GM19025 (cell line): ENCODE results near the gene CCSAP.
"Not testable (repeated sequence)": the region's sequence is repeated elsewhere in the genome, so short reads cannot be mapped to it uniquely, and the experiment has no call there.

Experiments used
- ATAC-seq: cut with Tn5 transposase; IDR thresholded peaks from one replicate; pipeline ENCODE4 v1.9.1; 2021; ENCODE audit warnings: mild to moderate bottlenecking, low read depth, moderate library complexity; ENCODE audit not compliant: unreplicated experiment

Gene CCSAP

DNA sequence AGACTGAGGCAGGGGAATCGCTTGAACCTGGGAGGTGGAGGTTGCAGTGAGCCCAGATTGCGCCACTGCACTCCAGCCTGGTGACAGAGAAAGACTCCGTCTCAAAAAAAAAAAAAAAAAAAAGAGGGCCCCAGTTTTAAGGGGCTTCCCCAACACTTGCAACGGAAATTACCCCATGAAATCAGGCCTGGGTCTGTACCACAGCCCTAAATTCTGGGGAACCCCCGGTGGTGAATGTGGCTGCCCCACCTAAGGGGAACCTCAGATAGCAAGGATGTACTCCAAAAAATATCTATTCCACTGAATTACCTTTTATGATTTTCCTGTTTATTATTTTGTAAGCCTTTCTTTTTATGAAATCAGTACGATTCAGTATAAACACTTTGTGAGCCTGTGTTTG lies 15.1 kb downstream of the CCSAP start:
- not testable (repeated sequence) for ATAC-seq

DNA sequence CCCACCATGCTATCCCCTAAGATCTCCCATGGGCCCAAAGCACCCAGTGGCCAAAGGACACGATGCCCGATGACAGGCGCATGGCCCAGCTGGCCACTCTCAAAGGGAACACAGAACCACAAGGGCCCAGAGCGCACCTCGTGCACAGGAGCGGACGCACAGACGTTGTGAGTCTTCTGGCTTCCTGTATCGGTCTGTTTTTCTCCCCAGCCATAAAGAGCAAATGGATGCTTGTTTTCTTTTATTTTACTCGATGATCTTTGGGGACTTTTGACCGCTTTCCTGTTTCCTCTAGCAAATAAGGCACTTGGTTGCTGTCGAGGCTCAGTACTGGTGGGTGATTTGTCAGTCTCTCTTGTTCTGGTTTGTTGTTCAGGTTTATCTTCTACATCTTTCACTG lies 16.2 kb downstream of the CCSAP start:
- ATAC-seq: no peak

DNA sequence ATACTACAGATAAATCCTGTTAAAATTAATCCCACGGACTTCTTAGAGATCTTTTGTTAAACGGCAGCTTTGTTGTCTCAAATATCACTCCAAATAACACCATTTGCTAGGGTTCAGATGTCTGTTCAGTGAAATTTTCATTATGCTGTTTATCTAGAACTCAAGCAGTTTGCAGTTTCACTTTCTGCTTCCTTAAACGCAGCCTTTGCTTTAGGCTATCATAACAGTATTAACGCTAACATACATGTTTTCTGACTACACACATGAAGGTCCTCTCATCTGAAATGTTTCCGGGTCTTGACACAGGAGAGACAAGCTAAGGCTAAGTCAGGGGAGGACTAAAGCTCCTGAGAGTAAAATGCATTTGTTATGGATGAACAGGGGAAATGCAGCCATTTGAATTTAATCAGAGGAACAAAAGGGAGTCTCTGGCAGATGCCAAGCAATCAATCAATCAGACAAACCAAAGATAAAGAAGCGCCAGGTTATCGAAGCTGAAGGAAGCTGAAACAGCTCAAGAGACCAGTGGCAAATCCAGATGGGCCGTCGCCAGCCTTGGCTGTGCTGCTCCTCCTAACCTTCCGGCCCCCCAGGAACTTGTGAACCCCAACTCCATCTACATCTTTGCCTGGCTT lies 16.9 kb downstream of the CCSAP start:
- ATAC-seq: no peak

DNA sequence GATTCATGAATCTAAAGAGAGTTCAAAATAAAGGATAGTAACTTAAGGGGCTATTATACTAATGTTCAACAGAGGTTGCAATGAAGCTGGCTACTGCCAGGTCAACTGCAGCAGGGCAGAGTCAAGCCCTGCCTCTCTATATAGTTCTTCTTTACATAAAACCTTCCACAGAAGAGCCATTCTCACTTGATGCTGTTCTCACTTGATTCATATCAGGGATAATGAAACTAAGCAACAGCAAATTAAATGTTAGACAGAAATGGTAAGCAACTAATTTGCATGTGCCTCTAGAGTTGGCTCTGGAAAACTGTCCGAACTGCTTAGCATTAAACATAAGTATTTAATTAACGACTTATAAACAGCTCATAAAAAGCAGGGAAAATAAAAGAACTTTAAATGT lies 17.4 kb downstream of the CCSAP start:
- no peak for ATAC-seq

DNA sequence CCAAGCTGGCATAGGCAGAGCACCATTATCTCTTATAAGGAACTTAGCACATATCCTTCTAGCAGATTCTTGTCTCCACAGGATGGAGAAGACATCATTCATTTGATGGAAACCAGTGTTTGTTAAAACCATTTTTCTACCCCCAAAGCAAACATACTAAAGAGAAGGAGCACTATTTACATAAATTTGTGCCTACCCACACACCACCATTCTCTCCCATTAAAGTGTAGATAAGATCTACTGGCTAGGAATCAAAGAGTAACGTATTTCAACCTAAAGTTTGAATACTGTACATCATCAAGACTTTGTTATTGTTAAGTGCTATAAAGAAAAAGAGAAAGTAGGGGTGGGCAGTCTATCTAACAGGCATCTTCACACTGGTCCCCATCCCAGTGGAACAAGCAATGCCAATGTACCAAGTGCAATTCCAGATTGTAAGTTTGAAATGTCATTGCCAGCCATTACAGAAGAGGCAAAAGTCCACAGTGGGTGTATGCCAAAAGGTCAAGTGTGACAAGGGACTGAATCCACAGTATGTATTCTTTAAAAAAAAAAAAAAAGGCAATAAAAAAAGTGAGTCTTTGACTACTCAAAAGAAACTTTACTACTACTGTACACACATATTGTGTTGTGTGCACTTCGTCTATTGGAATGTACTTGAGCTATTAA lies 18.8 kb downstream of the CCSAP start:
- ATAC-seq: no peak

DNA sequence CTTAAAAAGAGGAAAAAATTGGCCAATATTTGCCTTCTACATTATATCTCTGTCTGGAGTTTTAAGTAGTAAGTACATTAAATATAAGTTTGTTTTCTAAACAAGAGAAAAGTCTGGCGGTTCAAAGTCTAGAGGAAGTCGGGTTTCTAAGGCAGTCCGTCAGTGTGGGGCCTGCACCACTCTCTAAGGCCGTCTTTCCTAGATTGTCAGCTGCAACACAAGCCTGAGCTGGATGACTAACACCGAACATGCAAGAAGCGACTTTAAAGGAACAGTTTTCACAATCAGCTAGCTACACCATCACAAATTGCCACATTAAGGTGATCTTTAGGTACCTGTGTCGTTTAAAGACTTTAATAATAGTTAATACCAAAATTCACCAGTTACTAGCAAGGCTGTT lies 19.6 kb downstream of the CCSAP start:
- no peak for ATAC-seq

DNA sequence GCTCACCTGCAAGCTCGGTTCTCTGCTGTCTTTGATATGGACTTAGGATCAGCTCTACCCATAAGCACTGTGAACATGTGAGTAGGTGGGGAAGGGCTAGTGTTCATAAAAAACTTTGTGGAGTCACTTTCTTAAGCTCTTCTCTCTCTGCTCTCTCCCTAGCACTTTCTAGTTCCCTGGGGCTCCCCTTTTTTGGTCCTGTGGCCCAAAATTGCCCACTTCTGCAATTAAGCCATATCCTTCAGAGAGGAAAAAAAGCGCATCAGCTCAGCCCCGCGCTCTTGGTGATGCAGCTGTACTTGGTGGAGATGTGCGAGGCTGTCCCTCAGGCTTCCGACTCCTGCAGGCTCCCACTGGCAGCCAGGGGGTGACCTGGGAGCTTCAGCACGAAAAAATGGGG lies 23.4 kb downstream of the CCSAP start:
- no peak for ATAC-seq

DNA sequence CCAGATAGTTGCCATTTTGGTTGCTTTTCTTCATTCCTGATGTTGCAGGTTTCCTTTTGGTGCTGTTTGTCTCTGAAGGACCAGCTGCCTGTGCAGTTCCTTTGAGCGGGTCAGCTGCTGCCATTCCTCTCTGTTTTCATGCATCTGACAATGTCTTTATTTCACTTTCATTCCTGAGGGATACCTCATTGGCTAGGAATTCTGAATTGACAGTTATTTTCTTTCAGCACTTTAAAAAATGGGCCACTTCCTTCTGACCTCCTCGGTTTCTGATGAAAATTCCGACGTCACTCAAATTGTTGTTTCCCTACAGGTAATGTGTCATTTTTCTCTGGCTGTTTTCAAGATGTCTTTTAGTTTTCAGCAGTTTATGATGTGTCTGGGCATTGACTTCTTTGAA lies 24.8 kb downstream of the CCSAP start:
- ATAC-seq: no peak

DNA sequence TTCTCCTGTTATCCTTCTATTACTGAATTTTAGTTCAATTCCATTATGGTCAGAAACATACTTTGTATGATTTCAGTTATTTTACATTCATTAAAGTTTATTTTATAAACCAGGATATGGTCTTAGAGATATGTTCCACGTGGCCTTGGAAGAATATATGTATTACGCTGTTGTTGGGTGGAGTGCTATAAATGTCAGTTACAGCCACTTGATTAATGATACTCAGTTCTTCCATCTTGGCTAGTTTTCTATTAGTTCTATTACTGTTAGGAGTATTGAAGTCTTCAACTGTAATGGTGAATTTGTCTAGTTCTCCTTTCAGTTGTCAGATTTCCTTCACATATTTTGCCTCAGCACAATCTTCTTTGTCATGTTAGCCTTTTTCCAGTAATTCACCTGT lies 26.7 kb downstream of the CCSAP start:
- ATAC-seq: no peak

DNA sequence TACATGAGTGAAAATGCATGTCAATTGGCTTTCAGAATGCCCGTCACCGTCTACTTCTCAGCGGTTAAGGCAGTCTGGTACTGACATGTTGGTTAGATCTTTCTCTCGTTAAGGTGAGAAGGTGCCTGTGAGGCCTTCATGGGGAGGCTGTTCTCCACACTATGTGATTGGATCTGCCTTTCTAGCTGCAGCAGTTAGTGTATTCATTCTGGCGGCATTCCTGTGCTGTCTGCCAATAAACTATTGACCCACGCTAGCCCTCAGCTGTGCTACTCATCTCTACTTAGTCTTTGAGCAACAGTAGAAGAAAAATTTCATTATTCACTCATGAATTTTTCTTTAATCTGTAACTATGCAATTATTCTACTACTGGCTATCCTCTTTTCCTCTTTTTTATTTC lies 32.0 kb downstream of the CCSAP start:
- no peak for ATAC-seq

DNA sequence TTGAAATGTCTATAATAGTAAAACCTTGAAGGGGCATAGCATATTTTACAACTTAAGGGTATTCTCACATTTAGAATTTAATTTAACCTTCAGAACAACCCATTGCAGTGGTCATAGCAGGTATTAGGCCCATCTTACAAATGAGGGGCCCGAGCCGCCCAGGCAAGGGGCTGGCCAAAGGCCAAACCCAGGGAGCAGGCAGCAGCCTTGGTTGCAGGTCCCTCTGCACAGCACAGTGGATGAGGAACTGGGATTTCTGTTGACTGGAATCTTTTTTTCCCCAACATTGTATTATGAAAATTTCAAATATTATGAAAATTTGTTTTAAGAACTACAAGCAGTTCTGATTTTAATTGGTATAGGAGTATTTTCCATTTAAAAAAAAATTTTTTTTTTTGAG lies 33.2 kb downstream of the CCSAP start:
- no peak for ATAC-seq

DNA sequence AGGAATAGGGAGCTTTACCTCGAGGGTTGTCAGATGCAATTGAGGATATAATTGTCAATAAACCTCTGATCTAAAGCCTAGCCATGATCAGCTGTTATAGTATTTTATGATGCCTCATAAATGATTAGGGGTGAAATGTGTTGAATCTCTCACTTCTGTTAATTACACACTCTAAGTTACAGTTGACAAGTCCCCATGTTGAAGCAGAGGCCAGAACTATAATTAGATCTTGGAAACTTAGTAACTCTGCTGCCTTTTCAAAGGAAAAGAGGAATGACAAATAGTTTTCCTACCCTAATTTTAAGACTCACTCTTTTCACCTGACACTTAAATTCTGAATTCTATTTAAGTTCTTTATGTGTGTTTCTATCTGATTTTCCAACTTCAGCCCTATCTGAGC lies 33.8 kb downstream of the CCSAP start:
- ATAC-seq: no peak

DNA sequence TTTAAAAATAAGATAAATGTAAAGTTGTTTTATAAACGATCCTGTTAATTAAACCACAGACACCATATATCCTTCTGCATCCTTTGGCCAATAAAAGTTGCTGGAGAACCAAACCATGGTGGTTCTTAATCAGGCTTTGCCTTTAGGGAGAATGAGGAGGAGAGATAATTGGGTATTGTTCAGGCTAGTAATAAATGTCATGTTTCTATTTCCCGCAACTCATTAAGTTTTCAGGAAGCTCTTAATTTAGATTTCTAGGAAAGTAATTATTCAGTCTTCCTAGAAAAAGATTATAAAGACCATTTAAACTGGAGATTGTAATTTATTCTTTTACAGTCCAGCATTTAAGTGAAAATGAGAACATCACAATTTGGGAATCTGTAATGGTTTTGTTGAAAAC lies 37.5 kb downstream of the CCSAP start:
- no peak for ATAC-seq

DNA sequence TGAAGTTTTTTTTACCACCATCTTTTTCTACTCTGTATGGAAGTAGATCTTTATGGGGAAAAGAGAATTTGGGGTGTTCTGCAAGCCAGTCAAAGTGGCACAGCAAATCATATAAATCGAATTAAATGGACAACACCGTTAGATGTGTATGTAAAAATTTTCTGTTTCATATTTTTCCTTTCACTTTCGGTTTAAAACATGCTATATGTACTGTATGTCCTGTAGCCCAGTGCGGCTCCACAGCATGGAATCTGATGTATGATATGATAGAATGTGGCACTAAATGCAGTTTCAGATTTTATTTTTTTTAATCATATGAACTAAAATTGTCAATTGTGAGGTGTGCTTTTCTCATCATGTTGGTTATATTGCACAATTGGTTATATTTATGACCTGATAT lies 39.0 kb downstream of the CCSAP start:
- no peak for ATAC-seq

DNA sequence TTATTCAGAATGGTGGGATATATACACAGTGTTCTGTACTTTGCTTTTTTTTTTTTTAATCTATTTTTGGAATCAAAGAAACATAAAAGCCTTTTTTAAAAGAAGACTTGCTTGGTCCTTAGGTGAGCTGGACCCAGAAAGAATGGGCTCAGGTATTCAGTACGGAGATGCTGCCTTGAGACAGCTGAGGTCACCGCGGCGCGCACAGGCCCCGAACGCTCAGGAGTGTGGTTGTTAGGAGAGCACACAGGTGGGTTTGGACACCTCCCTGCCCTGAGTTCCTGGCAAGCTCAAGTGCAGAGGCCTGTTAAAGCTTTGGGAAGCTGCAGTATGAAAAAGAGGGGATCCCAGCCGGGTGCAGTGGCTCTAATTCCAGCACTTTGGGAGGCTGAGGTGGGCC lies 40.1 kb downstream of the CCSAP start:
- no peak for ATAC-seq

DNA sequence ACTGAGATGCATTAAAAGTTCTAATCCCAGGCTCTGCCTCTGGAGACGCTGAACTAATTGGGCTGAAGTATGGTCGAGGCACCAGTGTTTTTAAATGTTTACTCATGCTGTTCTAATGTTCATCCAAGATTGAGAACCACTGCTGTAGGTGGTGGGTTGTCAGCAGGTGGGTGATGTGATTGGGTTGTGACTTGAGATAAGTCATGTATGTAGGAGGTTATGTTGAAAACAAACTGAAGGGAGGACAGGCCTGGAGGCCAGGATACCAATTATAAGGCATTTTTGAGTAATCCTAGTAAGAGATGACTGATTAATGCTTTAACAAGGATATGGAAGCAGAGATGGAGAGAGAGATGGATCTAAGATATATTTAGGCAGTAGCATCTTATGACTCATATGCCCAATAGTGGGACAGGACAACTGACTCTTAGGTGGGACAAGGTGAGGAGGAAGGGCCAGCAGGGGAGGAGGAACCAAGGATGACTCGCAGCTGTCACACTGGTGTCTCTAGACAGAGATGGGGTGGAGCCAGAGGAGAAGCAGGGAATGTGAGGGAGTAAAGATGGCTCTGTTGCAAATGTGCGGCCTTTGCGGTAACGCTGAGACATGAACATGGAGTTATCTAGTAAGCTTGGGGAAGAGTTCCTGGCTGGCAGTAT lies 42.6 kb downstream of the CCSAP start:
- no peak for ATAC-seq

DNA sequence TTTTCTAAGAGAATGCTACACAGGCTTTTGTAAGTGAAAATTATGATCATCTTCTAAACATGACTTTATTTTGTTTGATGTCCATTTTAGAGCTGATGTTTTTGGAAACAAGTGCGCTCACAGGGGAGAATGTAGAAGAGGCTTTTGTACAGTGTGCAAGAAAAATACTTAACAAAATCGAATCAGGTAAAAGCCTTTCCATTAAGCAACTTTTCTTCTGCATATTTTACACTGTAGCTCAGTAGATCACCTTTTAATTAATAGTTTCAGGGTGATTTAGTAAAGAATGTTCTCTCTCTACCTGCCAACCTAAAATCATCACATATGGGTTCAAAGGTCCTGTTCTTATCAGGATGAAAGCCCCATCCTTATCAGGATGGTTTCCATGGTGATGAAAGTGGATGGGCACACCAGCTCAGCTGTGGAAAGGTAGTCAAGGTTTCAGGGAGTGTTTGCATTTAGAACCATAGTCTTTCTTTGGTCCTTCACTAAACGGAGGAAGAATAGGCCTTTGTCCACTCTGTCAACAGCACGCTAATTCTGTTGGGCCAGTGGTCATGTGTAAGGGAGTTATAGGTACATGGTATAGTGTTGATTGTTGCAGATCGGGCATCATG lies 43.9 kb downstream of the CCSAP start:
- no peak for ATAC-seq

DNA sequence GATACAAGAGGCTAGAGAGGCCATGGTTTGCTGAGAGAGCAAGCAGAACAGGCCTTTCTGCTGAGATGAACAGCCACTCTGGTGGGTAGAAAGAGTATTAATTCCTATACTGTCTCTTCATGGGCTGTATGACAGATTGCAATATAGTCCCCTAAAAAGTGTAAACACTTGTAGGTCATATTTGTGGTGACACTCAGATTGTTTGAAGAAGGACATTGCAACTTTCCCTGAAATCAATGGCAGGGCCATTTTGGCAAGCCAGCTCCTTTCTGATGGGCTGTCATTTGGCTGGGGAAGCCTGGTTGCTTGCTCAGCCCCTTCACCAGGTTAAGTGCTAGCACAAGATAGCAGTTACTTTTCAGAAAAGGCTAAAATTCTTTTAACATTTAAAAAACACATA lies 44.4 kb downstream of the CCSAP start:
- no peak for ATAC-seq

DNA sequence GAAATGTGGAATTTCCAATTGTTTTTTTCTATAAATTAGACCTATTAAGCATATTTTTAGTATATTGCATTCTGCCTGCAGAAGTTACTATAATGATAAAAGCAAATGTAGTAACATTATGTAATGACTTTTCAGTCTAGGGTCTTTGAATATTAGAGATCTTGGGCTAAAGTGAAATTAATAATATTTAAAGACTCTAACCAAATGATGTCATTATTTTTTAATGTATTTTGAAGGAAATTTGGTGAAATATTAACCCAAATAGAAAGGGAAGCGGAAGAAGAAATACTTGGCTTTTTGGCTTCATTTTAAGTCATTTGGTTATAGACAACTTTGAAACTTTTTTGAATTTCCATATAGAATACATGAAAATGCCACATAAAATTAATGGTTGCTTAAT lies 45.1 kb downstream of the CCSAP start:
- ATAC-seq: no peak

DNA sequence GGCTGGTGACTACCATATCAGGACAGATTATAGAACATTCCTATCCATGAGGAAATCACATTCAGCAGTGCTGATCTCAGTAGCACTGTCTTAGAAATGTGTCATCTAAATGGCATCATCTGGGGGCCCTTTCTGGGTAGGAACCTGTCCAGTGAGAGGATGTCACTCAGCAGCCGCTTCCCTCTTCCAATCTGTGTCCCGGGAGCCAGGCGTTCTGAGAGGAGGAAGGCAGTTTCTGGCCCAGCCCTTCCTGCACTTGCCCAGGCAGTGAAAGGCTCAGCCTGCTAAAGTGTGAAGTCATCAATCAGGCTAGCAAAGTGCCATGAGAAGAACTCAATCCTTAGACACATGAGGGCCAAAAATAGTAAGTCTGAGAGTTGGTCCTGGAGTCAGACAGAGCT lies 46.3 kb downstream of the CCSAP start:
- ATAC-seq: no peak

DNA sequence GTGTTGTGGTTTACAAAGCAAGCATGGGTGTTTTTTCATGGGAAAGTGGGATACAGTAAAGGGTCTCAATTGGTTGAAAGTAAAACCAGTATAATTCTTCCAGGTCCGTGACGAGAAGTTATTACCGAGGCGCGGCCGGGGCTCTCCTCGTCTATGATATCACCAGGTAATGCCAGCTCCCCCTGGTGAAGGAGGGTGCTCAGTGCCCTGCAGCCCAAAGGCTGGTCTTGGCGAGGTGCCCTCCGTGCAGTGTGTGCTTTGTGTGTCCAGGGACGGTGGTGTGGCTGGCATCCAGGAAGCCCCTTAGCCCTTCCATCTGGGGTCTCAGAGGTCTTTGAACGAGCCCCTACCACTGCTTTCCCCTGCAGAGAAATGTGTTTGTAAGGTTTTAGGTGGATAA lies 47.1 kb downstream of the CCSAP start:
- no peak for ATAC-seq
